ES-I3 (cell line): Measurements from ENCODE around the gene IREB2.

Experiments
- H3K36me3 ChIP-seq: 2 replicates; pipeline ENCODE4 v1.6.1; 2013; ENCODE audit warnings: mild to moderate bottlenecking, low read length, control low read depth, moderate library complexity; ENCODE audit not compliant: insufficient read depth
- H3K4me1 ChIP-seq: 2 replicates; pipeline ENCODE4 v1.6.1; 2013; ENCODE audit warnings: mild to moderate bottlenecking, control low read depth, low read length; ENCODE audit not compliant: insufficient read depth
- H3K9ac ChIP-seq: 2 replicates; pipeline ENCODE4 v1.6.1; 2013; ENCODE audit warnings: low read depth, mild to moderate bottlenecking, low read length, moderate library complexity
- H3K9me3 ChIP-seq: 2 replicates; pipeline ENCODE4 v1.6.1; 2013; ENCODE audit warnings: mild to moderate bottlenecking, low read length, moderate library complexity; ENCODE audit not compliant: control insufficient read depth, insufficient read depth

IREB2 gene

DNA sequence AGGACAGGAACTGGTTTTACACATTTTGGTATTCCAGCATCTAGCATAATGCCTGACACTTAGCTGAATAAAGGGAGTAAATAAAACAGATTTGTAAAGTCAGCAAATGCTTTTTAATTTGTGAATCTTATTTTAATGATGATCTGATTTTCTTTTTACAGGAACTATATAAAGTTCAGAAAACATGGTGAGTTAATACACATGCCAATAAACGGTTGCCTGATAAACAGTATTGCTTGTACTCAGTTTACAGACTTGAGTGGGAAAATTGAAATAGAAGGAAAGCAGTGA is 103.7 kb downstream of the IREB2 start:
- H3K4me1 ChIP-seq: 0 out of 2 replicates have a peak, but pooled peaks cover 9% of the 10 kb centered on the region
- peak overlapping the region; percentile 98 for H3K9ac ChIP-seq
- no peaks in the 10 kb centered on the region for H3K9me3 ChIP-seq
- H3K36me3 ChIP-seq: peaks cover 23% of the 10 kb centered on the region; the same call in 1 of the 2 replicates

DNA sequence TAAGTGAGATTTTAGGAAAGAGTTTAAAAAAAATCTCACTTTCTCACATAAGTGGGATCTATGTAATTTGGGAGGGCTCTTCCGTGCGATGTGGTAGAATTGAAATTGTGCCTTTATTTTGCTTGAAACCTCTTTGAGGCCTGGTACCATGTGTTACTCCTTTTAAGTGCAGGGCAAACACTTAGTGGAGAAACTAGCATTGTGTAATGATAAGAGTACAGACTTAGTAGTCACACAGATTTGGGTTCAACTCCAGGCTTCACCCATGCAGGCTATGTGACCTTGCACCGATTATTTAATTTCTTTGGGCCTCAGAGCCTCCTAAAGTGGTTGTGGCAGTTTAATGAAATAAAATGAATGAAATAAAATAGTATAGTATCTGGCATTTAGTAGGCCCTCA is 104.6 kb downstream of the IREB2 start:
- no peak overlapping the region for H3K9ac ChIP-seq
- H3K4me1 ChIP-seq: 0 out of 2 replicates have a peak, but pooled peaks cover 9% of the 10 kb centered on the region
- no peaks in the 10 kb centered on the region for H3K9me3 ChIP-seq
- H3K36me3 ChIP-seq: peaks cover 25% of the 10 kb centered on the region; the same call in 1 of the 2 replicates

DNA sequence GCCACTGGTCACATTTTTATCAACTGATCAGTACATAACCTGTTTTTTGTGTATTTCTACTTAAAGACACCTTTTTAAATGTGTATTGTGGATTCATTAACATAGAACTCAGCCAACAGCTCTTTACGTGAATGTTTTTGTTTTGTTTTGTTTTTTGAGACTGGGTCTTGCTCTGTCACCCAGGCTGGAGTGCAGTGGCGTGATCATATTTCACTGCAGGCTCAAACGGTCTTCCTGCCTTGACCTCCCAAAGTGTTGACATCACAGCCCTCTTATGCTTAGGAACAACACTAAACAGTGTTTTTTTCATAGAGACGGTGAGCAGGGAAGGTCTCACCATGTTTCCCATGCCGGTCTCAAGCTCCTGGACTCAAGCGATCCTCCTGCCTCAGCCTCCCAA is 112.2 kb downstream of the IREB2 start:
- Histone ChIP-seq H3K4me1 (no peaks in the 10 kb centered on the region), H3K36me3 (peaks cover 16% of the 10 kb centered on the region; the same call in 1 of the 2 replicates), H3K9me3 (no peaks in the 10 kb centered on the region), H3K9ac (no peak overlapping the region)

DNA sequence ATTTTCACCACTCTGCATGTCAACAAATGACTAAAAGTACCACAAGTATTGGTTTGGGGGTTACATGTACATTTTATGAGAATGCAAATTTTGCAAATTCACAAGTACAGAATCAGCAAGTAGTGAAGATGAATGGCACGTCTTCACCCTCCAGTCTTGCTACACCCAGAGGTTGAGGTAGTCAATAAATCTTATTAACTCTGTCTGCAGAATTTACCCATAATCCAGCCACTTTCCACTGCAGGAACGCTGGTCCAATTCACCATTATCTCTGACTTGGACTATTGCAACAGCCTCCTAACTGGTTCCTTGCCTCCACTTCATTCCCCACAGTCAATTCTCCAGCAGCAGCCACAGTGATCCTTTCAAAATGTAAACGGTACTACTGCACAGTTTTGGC is 112.8 kb downstream of the IREB2 start:
- Histone ChIP-seq H3K9me3 (no peaks in the 10 kb centered on the region), H3K4me1 (no peaks in the 10 kb centered on the region), H3K36me3 (peaks cover 10% of the 10 kb centered on the region; the same call in 1 of the 2 replicates), H3K9ac (no peak overlapping the region)
